Measurements from ENCODE around the gene PIERCE2.

DNA sequence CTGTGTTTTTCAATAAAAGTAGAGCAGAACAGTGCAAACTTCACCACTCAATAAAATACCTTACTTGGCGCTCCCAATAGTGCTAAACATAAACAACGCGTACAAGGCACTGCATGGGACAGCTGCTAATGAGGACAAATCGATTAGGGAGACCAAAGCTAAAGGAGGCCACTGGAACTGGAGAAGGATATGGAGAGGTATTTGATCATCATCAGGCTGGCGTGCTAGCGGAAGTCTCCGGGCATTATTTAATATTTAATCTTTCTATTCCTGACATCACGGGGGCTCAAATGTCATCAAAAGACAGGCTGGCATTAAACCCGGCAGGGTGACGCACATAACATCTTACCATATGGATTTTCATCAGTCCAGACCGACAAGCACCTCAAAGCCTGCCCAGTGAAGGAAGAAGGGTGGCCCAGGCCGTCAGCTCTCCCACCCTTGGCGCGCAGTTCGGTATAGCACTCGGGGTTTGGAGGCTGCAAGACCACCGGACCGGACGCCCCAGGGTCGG is 740 bp upstream of the PIERCE2 start:
- TF ChIP-seq CTCF (IDR thresholded peaks at IDR 0.05; ENCODE audit: extremely low read depth in 1 of 2, insufficient read depth in 1 of 2, low read depth in 1 of 2, low read length in 2 of 2) (no peak), POLR2A (IDR thresholded peaks at IDR 0.05; ENCODE audit: low read depth, low read length) (no peak), MYC (IDR thresholded peaks at IDR 0.05; ENCODE audit: low read depth, low read length) (no peak), MAX (IDR thresholded peaks at IDR 0.05; ENCODE audit: insufficient read depth, insufficient read length) (no peak)
